ENCODE measurements around the gene ATP2B2. TPM values are rescaled to one million over a fixed set of nuclear protein-coding genes. Genes with fewer than 3 reads are reported as not detected.

Gene ATP2B2
- total and polyA plus RNA-seq, 2 of the 8 experiments (the other 6 are each of a cell fraction or from before 2014, with no cell fraction given): 0.14 to 1.2 TPM

- TF ChIP-seq CTCF (IDR thresholded peaks at IDR 0.05; ENCODE audit: control extremely low read depth in 1 of 3, insufficient read depth in 1 of 3, low read depth in 1 of 3, low read length in 3 of 3) (peak in 2 of 3 experiments; percentile 13 to 14; a peak in 1 of 4 replicates), CBX5 (IDR thresholded peaks at IDR 0.05; ENCODE audit: low read depth, low read length) (no peak)
Observed at GRCh38 chr3:10289787-10290355, 215.5 kb downstream of the ATP2B2 start (continued).

Data from H1 (cell line).